GM23338 (cell line): Measurements from ENCODE around the gene NECTIN3.

Experiments used
- CREB1 ChIP-seq: fragments of 250-450 bp; sonication (Bioruptor Pico); IDR thresholded peaks from 2 replicates; pipeline ENCODE4 v1.5.0; 2020; ENCODE audit warnings: low read depth, mild to moderate bottlenecking, moderate library complexity
- CTCF ChIP-seq, 2 experiments: fragments of 200-600 bp in 1 of 2; sonication (generic) in 1 of 2; conservative IDR thresholded peaks; 2 replicates each; pipeline versions ENCODE4 v1.5.1 to v1.6.1; 2016 to 2017; ENCODE audit warnings: antibody characterized with exemption in 2 of 2, low read depth in 2 of 2, mild to moderate bottlenecking in 2 of 2, moderate library complexity in 1 of 2
- ETS1 ChIP-seq: IDR thresholded peaks from 2 replicates; pipeline ENCODE4 v1.6.1; 2016; ENCODE audit warnings: antibody characterized with exemption
- EZH2 ChIP-seq: fragments of 200-600 bp; sonication (generic); IDR thresholded peaks from one replicate; pipeline ENCODE4 v1.8.0; 2017; ENCODE audit warnings: antibody characterized with exemption, mild to moderate bottlenecking, low read depth; ENCODE audit not compliant: unreplicated experiment
- EZH2phosphoT487 ChIP-seq: fragments of 200-600 bp; sonication (generic); IDR thresholded peaks from one replicate; pipeline ENCODE4 v1.8.1; 2018; ENCODE audit warnings: antibody characterized with exemption; ENCODE audit not compliant: unreplicated experiment
- POLR2AphosphoS5 ChIP-seq: IDR thresholded peaks from 2 replicates; pipeline ENCODE4 v1.6.1; 2016; ENCODE audit warnings: antibody characterized with exemption, low read depth
- REST ChIP-seq: IDR thresholded peaks from one replicate; pipeline ENCODE4 v1.6.1; 2018; ENCODE audit warnings: antibody characterized with exemption; ENCODE audit not compliant: unreplicated experiment
- STAT1 ChIP-seq: IDR thresholded peaks from one replicate; pipeline ENCODE4 v1.6.1; 2016; ENCODE audit warnings: antibody characterized with exemption; ENCODE audit not compliant: unreplicated experiment
- ZNF114 ChIP-seq: fragments of 250-450 bp; sonication (Bioruptor Pico); IDR thresholded peaks from 2 replicates; pipeline ENCODE4 v1.5.0; 2020; ENCODE audit warnings: mild to moderate bottlenecking, moderate library complexity

GRCh38 chr3:111040959-111041358, 30.7 kb upstream of the NECTIN3 start:
- TF ChIP-seq CTCF (conservative IDR thresholded peaks at IDR 0.05; ENCODE audit: low read depth in 2 of 2): no peak
- no peak for TF ChIP-seq POLR2AphosphoS5
- no peak for TF ChIP-seq EZH2phosphoT487
- no peak for TF ChIP-seq CREB1
- no peak for TF ChIP-seq REST
- TF ChIP-seq EZH2: no peak
- TF ChIP-seq ZNF114 (CRISPR knock-in tag): no peak
- TF ChIP-seq STAT1: no peak
- TF ChIP-seq ETS1: no peak
